Naive B cell (primary cell): Measurements from ENCODE around the gene USP35. TPM values are rescaled to one million over a fixed set of nuclear protein-coding genes. Genes with fewer than 3 reads are reported as not detected.

ENCODE experiments used
- ATAC-seq, 2 donors: fragments of 150-1000 bp; cut with Tn5 transposase; 2 replicates each; pipeline ENCODE4 v1.10.0; 2021; ENCODE audit warnings: low read depth in 2 of 2, mild to moderate bottlenecking in 2 of 2, moderate library complexity in 2 of 2
- DNase-seq: peaks from one replicate; pipeline ENCODE4 v3.0.0; 2022
- H3K27ac Mint-ChIP-seq, 6 donors: one replicate each; pipeline ENCODE4 v1.8.0; 2020 to 2022; ENCODE audit warnings: mild to moderate bottlenecking in 6 of 6, mixed read lengths in 6 of 6, moderate library complexity in 5 of 6, inconsistent platforms in 2 of 6
- H3K27me3 Mint-ChIP-seq, 3 donors: one replicate each; pipeline ENCODE4 v1.8.0; 2021 to 2022; ENCODE audit warnings: mixed read lengths in 3 of 3, mild to moderate bottlenecking in 1 of 3
- H3K36me3 Mint-ChIP-seq, 2 donors: one replicate each; pipeline ENCODE4 v1.8.0; 2020 to 2022; ENCODE audit warnings: mixed read lengths in 2 of 2, inconsistent platforms in 1 of 2, mild to moderate bottlenecking in 1 of 2
- H3K4me1 Mint-ChIP-seq, 3 donors: one replicate each; pipeline ENCODE4 v1.8.0; 2020 to 2022; ENCODE audit warnings: mixed read lengths in 3 of 3, inconsistent platforms in 1 of 3, mild to moderate bottlenecking in 1 of 3, moderate library complexity in 1 of 3
- H3K4me3 Mint-ChIP-seq, 8 donors: one replicate each; pipeline ENCODE4 v1.8.0; 2020 to 2022; ENCODE audit warnings: mild to moderate bottlenecking in 8 of 8, mixed read lengths in 8 of 8, moderate library complexity in 8 of 8, inconsistent platforms in 2 of 8
- H3K9me3 Mint-ChIP-seq, 7 donors: one replicate each; pipeline ENCODE4 v1.8.0; 2020 to 2022; ENCODE audit warnings: mixed read lengths in 7 of 7, mild to moderate bottlenecking in 5 of 7, inconsistent platforms in 2 of 7, moderate library complexity in 1 of 7
- polyA plus RNA-seq, 6 donors: library from polyadenylated mRNA; unstranded; fragments of 300-500 nt; fragmentation: Illumina TruSeq; gene quantifications; one replicate each; pipeline ENCODE4 v1.2.3, GENCODE V29; 2021; ENCODE audit warnings: low read depth in 6 of 6

Gene USP35
- polyA plus RNA-seq, 6 donors from 2014 or later: 0.11 to 0.76 (median 0.52) TPM; not detected in 1

DNA sequence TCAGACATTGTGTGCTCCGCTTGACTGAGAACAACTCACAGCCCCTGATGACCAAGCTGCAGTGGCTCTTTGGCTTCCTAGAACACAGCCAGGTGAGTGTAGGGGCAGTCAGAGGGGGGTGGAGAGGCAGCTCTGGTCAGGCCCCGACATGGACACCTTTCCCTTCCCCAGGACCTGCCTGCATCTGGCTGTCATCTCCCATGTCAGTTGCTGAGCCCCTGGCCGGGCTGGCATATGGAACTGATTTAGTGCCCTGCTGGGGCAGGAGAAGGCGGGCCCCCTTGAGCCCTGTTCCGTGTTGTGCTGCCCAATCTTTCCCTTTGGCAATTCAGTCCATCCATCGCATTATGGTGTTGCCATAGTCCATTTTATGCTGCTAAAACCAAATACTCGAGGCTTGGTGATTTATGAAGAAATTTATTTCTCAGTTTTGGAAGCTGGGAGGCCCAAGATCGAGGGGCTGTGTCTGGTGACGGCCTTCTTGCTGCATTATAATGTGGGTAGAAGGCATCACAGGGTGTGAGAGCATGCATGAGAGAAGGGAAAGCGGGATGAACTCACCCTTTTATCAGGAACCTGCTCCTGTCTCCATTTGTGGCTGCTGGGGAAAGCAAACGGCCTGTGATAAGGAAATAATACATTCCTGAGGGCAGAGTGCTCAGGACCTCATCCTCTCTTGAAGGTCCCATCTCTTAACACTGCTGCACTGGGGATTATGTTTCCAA, 19.0 kb downstream of the USP35 start:
- Mint-ChIP-seq H3K36me3 (peaks cover 6 to 11% of the 10 kb centered on the region in 2 donors), H3K27ac (peak overlapping the region in 2 of 6 donors; percentile 57 to 58), H3K27me3 (no peaks in the 10 kb centered on the region), H3K9me3 (no peaks in the 10 kb centered on the region), H3K4me1 (peaks cover 6 to 9% (median 6%) of the 10 kb centered on the region in 3 donors), H3K4me3 (no peak overlapping the region)
- no peak for ATAC-seq
- DNase-seq: no peak

DNA sequence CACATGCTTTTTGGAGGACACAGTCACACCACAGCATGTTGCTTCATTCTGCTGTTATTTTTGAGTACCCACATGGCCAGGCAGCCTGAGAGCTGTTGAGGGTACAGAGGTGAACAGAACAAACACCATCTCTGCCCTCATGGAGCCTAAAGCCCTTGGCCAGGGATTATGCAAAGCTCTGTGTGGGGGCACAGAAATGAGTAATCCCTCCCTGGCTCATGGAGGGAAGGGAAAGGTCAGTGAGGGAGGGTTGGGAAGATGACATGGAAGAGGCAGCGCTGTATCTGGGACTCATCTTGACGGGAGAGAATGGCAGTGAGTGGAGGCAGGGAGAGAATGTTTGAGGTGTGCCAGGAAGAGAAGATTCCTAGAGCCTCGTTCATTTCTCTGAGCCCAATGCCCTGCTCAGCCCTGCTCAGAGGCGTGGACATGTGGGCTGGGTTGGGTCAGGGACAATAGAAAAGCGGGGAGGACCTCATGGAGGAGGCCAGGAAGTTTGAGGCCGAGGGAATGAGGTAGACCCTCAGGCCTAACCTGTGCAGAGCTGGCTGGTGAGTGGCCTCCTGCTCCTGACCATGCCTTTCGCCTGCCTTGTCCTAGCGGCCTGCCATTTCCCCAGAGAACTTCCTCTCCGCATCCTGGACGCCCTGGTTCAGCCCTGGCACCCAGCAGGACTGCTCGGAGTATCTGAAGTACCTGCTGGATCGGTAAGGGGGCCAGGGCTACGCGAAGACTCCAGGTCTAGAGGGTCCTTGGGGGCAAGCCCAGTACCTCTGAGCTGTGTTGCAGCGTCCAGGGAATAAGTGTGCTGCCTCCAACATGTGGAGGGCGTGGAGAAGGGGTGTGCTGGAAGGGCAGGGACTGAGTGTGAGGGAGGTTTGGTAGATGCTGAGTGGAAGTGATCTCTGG, 19.8 kb downstream of the USP35 start:
- ATAC-seq (no peak), DNase-seq (no peak)
- Mint-ChIP-seq H3K4me3 (peak overlapping the region in 1 of 8 donors; percentile 9), H3K27me3 (no peaks in the 10 kb centered on the region), H3K27ac (peak overlapping the region in 2 of 6 donors; percentile 58 to 78), H3K9me3 (no peaks in the 10 kb centered on the region), H3K4me1 (peaks cover 0 to 1% (median 0%) of the 10 kb centered on the region in 3 donors), H3K36me3 (peaks cover 6 to 11% of the 10 kb centered on the region in 2 donors)

GRCh38 chr11:78209478-78209877, 20.8 kb downstream of the USP35 start:
- no peak for DNase-seq
- Mint-ChIP-seq H3K27me3 (no peaks in the 10 kb centered on the region), H3K36me3 (peaks cover 6 to 11% of the 10 kb centered on the region in 2 donors), H3K4me3 (no peak overlapping the region), H3K4me1 (no peaks in the 10 kb centered on the region), H3K9me3 (no peaks in the 10 kb centered on the region), H3K27ac (peak overlapping the region in 1 of 6 donors; percentile 54)
- no peak for ATAC-seq

- Mint-ChIP-seq H3K27me3 (no peaks in the 10 kb centered on the region), H3K9me3 (no peaks in the 10 kb centered on the region), H3K36me3 (peaks cover 6 to 11% of the 10 kb centered on the region in 2 donors), H3K4me1 (no peaks in the 10 kb centered on the region), H3K27ac (peak overlapping the region in 1 of 6 donors; percentile 49), H3K4me3 (no peak overlapping the region)
- no peak for DNase-seq
- no peak for ATAC-seq
These were observed 21.4 kb downstream of the USP35 start for GRCh38 chr11:78210000-78210608.

GRCh38 chr11:78211565-78211964, 22.8 kb downstream of the USP35 start:
- Mint-ChIP-seq H3K27ac (no peak overlapping the region), H3K27me3 (no peaks in the 10 kb centered on the region), H3K9me3 (no peaks in the 10 kb centered on the region), H3K4me1 (no peaks in the 10 kb centered on the region), H3K4me3 (no peak overlapping the region), H3K36me3 (peaks cover 6 to 11% of the 10 kb centered on the region in 2 donors)
- DNase-seq (no peak), ATAC-seq (no peak)

DNA sequence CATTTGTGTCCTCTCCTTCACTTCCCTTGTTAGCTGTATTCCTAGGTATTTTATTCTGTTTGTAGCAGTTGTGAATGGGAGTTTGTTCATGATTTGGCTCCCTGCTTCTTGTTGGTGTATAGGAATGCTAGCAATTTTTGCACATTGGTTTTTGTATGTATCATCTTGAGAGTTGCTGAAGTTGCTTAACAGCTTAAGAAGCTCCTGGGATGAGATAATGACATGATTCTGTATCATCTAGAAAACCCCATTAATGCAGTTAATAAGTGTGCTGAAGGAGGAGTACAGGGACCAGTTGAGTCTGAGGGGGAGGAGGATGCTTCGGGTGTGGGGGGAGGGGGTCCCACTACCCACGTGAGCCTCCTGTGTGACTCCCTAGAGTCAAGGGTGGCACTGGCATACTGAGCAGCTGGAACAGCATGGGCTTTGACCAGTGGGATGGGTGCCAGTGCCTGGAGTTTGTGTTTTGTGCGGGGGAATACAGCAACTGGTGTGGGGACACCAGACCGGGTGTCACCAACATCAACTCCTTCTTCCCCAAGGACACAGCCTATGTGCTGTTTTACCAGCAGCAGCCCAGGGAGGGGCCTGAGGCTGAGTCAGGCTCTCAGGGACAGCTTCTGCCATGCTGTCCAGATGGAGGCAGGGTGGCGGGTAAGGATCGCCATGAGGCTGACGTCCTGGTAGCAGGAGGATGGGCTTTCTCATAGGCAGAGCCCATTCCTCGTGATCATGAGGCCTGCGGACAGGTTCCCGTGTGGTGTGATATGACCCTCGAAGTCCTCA, 24.1 kb downstream of the USP35 start:
- DNase-seq (no peak), ATAC-seq (no peak)
- Mint-ChIP-seq H3K4me3 (no peak overlapping the region), H3K36me3 (peaks cover 6 to 14% of the 10 kb centered on the region in 2 donors), H3K27me3 (no peaks in the 10 kb centered on the region), H3K27ac (no peak overlapping the region), H3K4me1 (no peaks in the 10 kb centered on the region), H3K9me3 (no peaks in the 10 kb centered on the region)

DNA sequence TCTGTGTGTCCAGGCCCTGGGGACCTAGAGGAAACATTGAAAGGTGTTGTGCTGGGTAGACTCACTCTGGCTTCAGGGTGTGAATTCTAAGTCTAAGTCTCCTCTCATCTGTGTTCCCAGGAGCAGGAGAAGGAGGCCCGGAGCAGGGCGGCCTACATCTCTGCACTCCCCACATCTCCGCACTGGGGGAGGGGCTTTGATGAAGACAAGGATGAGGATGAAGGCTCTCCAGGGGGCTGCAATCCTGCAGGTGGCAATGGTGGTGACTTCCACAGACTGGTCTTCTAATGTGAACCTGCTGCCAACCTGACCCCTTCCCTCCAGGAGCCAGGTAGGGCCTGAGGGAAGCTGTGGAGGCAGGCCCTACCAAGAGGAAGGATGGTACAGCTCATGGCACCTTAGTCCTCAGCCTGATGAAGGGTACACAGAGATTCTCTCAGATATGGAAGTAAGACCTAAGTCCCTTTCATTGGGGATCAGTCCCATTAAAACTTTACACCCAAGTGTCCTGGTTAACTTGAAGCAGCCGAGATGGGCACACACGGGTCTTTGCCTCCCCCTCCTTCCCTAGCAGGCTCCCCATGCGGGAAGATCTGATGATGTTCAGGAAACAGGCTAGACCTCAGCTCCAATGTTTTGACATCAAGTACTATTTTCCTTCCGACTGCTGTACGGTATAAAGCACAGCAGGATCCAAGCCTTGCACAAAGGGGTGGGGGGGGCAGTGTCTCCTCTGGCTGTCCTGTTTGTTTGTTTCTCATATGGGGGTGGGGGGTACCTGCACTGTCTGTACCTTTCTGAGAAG, 25.0 kb downstream of the USP35 start:
- Mint-ChIP-seq H3K27ac (peak overlapping the region in 1 of 6 donors; percentile 31), H3K4me3 (no peak overlapping the region), H3K4me1 (peaks cover 0 to 5% (median 0%) of the 10 kb centered on the region in 3 donors), H3K9me3 (no peaks in the 10 kb centered on the region), H3K27me3 (no peaks in the 10 kb centered on the region), H3K36me3 (peaks cover 6 to 23% of the 10 kb centered on the region in 2 donors)
- DNase-seq (no peak), ATAC-seq (no peak)

- Mint-ChIP-seq H3K4me3 (no peak overlapping the region), H3K27me3 (no peaks in the 10 kb centered on the region), H3K4me1 (peaks cover 0 to 7% (median 0%) of the 10 kb centered on the region in 3 donors), H3K27ac (peak overlapping the region in 1 of 6 donors; percentile 57), H3K9me3 (no peaks in the 10 kb centered on the region), H3K36me3 (peaks cover 0 to 25% of the 10 kb centered on the region in 2 donors)
- ATAC-seq: no peak
- no peak for DNase-seq
These were observed 25.8 kb downstream of the USP35 start for GRCh38 chr11:78214331-78215194.

- DNase-seq (no peak), ATAC-seq (no peak)
- H3K4me3 Mint-ChIP-seq: no peak overlapping the region
- H3K27me3 Mint-ChIP-seq: no peaks in the 10 kb centered on the region
- no peaks in the 10 kb centered on the region for H3K9me3 Mint-ChIP-seq
- H3K27ac Mint-ChIP-seq: peak overlapping the region in 1 of 6 donors; percentile 32
- H3K36me3 Mint-ChIP-seq: peaks cover 4 to 22% of the 10 kb centered on the region in 2 donors
- peaks cover 4 to 11% (median 4%) of the 10 kb centered on the region in 3 donors for H3K4me1 Mint-ChIP-seq
These were observed 27.3 kb downstream of the USP35 start for GRCh38 chr11:78216021-78216420.

DNA sequence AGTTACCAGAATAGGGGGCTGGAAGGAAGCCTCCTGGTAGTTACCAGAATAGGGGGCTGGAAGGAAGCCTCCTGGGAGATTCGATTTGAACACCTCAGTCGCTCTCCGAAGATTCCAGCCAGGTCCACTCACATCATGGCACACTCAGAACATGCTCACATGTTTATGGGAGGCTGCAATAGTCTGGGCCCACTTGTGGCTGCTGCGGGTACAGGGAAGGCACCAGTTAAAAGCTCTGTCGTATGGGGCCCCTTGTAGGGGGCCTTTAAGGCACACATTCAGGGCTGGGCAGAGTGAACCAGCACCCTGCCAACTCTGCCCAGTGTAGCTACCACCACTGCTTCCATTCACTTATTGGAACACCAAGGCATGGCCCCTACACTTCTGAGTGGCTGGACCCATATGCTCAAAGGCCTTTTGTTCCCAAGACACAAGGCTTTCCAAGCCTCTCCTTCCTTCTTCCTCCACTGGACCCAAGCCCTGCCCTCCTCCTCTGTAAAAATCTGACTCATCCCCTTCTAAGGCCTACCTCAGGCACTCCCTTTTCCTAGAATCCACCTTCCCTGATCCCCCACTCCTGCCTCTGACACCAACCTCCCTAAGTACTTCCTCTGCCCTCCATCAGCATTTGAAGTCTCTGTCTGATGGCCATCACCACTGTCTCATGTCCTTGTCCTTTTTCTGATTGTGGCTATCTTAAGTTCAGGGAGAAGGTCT, 28.0 kb downstream of the USP35 start:
- H3K4me1 Mint-ChIP-seq: peaks cover 9 to 17% (median 10%) of the 10 kb centered on the region in 3 donors
- no peak overlapping the region for H3K27ac Mint-ChIP-seq
- H3K36me3 Mint-ChIP-seq: peaks cover 4 to 29% of the 10 kb centered on the region in 2 donors
- ATAC-seq (no peak), DNase-seq (no peak)
- no peaks in the 10 kb centered on the region for H3K9me3 Mint-ChIP-seq
- no peak overlapping the region for H3K4me3 Mint-ChIP-seq
- no peaks in the 10 kb centered on the region for H3K27me3 Mint-ChIP-seq
